ENCODE measurements around the gene JAK1. TPM values are rescaled to one million over a fixed set of nuclear protein-coding genes. Genes with fewer than 3 reads are reported as not detected.

Gene JAK1
- polyA plus RNA-seq, 1 donor from 2014 or later, result 26.8 TPM

GRCh38 chr1:64915381-64916274, 50.7 kb downstream of the JAK1 start:
- H3K4me2 ChIP-seq (ENCODE audit: low read length), result no peak overlapping the region
- H3F3A ChIP-seq (ENCODE audit: insufficient read depth, low read length, poor library complexity, severe bottlenecking), result no peaks in the 10 kb centered on the region
- H3K79me2 ChIP-seq (replicated peaks; ENCODE audit: insufficient read depth, low read length), result peaks cover 6% of the 10 kb centered on the region
- no peak overlapping the region for H3K27ac ChIP-seq (ENCODE audit: low read length)
- H3K36me3 ChIP-seq (ENCODE audit: insufficient read depth, low read length), result no peaks in the 10 kb centered on the region
- no peak overlapping the region for H3K4me3 ChIP-seq (ENCODE audit: low read length)
- no peaks in the 10 kb centered on the region for H3K9me2 ChIP-seq (ENCODE audit: insufficient read depth, low read length)
- TF ChIP-seq MXI1 (conservative IDR thresholded peaks at IDR 0.05; ENCODE audit: poor library complexity, severe bottlenecking) (no peak), SMC3 (conservative IDR thresholded peaks at IDR 0.05; ENCODE audit: poor library complexity) (no peak), RAD21 (conservative IDR thresholded peaks at IDR 0.05) (no peak), EP300 (conservative IDR thresholded peaks at IDR 0.05; ENCODE audit: poor library complexity, severe bottlenecking) (no peak), TAF1 (IDR thresholded peaks at IDR 0.05; ENCODE audit: low read depth) (no peak), EZH2 (IDR thresholded peaks at IDR 0.05; ENCODE audit: borderline replicate concordance, insufficient read depth, low read length, poor library complexity, severe bottlenecking) (no peak), POLR2AphosphoS5 (IDR thresholded peaks at IDR 0.05) (no peak)
- TF ChIP-seq, protein P1, sequence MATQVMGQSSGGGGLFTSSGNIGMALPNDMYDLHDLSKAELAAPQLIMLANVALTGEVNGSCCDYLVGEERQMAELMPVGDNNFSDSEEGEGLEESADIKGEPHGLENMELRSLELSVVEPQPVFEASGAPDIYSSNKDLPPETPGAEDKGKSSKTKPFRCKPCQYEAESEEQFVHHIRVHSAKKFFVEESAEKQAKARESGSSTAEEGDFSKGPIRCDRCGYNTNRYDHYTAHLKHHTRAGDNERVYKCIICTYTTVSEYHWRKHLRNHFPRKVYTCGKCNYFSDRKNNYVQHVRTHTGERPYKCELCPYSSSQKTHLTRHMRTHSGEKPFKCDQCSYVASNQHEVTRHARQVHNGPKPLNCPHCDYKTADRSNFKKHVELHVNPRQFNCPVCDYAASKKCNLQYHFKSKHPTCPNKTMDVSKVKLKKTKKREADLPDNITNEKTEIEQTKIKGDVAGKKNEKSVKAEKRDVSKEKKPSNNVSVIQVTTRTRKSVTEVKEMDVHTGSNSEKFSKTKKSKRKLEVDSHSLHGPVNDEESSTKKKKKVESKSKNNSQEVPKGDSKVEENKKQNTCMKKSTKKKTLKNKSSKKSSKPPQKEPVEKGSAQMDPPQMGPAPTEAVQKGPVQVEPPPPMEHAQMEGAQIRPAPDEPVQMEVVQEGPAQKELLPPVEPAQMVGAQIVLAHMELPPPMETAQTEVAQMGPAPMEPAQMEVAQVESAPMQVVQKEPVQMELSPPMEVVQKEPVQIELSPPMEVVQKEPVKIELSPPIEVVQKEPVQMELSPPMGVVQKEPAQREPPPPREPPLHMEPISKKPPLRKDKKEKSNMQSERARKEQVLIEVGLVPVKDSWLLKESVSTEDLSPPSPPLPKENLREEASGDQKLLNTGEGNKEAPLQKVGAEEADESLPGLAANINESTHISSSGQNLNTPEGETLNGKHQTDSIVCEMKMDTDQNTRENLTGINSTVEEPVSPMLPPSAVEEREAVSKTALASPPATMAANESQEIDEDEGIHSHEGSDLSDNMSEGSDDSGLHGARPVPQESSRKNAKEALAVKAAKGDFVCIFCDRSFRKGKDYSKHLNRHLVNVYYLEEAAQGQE (IDR thresholded peaks at IDR 0.05; ENCODE audit: borderline replicate concordance), result no peak
- TF ChIP-seq, protein P2, sequence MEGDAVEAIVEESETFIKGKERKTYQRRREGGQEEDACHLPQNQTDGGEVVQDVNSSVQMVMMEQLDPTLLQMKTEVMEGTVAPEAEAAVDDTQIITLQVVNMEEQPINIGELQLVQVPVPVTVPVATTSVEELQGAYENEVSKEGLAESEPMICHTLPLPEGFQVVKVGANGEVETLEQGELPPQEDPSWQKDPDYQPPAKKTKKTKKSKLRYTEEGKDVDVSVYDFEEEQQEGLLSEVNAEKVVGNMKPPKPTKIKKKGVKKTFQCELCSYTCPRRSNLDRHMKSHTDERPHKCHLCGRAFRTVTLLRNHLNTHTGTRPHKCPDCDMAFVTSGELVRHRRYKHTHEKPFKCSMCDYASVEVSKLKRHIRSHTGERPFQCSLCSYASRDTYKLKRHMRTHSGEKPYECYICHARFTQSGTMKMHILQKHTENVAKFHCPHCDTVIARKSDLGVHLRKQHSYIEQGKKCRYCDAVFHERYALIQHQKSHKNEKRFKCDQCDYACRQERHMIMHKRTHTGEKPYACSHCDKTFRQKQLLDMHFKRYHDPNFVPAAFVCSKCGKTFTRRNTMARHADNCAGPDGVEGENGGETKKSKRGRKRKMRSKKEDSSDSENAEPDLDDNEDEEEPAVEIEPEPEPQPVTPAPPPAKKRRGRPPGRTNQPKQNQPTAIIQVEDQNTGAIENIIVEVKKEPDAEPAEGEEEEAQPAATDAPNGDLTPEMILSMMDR (IDR thresholded peaks at IDR 0.05; ENCODE audit: poor library complexity, severe bottlenecking), result no peak
- H3K9me3 ChIP-seq (ENCODE audit: low read length), result no peaks in the 10 kb centered on the region
- no peak overlapping the region for H3K9ac ChIP-seq (ENCODE audit: low read length)
- H2AFZ ChIP-seq (ENCODE audit: low read depth, low read length), result no peak overlapping the region
- H4K20me1 ChIP-seq (ENCODE audit: insufficient read depth), result no peaks in the 10 kb centered on the region
- H3K27me3 ChIP-seq (ENCODE audit: insufficient read depth, low read depth, low read length), result no peaks in the 10 kb centered on the region

GRCh38 chr1:64913361-64914015, 52.9 kb downstream of the JAK1 start:
- Histone ChIP-seq H3K4me3 (ENCODE audit: low read length) (no peak overlapping the region), H3K79me2 (replicated peaks; ENCODE audit: insufficient read depth, low read length) (no peaks in the 10 kb centered on the region), H3K9ac (ENCODE audit: low read length) (no peak overlapping the region), H3K36me3 (ENCODE audit: insufficient read depth, low read length) (no peaks in the 10 kb centered on the region), H4K20me1 (ENCODE audit: insufficient read depth) (no peaks in the 10 kb centered on the region), H3K9me2 (ENCODE audit: insufficient read depth, low read length) (no peaks in the 10 kb centered on the region), H3K9me3 (ENCODE audit: low read length) (no peaks in the 10 kb centered on the region), H2AFZ (ENCODE audit: low read depth, low read length) (no peak overlapping the region), H3K4me2 (ENCODE audit: low read length) (no peak overlapping the region), H3K27me3 (ENCODE audit: insufficient read depth, low read depth, low read length) (no peaks in the 10 kb centered on the region), H3K27ac (ENCODE audit: low read length) (no peak overlapping the region), H3F3A (ENCODE audit: insufficient read depth, low read length, poor library complexity, severe bottlenecking) (no peaks in the 10 kb centered on the region)
- TF ChIP-seq EP300 (conservative IDR thresholded peaks at IDR 0.05; ENCODE audit: poor library complexity, severe bottlenecking) (no peak), SMC3 (conservative IDR thresholded peaks at IDR 0.05; ENCODE audit: poor library complexity) (no peak), EZH2 (IDR thresholded peaks at IDR 0.05; ENCODE audit: borderline replicate concordance, insufficient read depth, low read length, poor library complexity, severe bottlenecking) (no peak), POLR2AphosphoS5 (IDR thresholded peaks at IDR 0.05) (no peak), MXI1 (conservative IDR thresholded peaks at IDR 0.05; ENCODE audit: poor library complexity, severe bottlenecking) (no peak), RAD21 (conservative IDR thresholded peaks at IDR 0.05) (no peak), TAF1 (IDR thresholded peaks at IDR 0.05; ENCODE audit: low read depth) (no peak)
- TF ChIP-seq, protein P1 (IDR thresholded peaks at IDR 0.05; ENCODE audit: borderline replicate concordance), result no peak
- TF ChIP-seq, protein P2 (IDR thresholded peaks at IDR 0.05; ENCODE audit: poor library complexity, severe bottlenecking), result no peak
